Breast epithelium (tissue), 4 donors: ENCODE measurements around the gene TBCE. TPM values are rescaled to one million over a fixed set of nuclear protein-coding genes. Genes with fewer than 3 reads are reported as not detected.

Experiments used
- DNase-seq, 2 donors: peaks; one replicate each; pipeline ENCODE4 v3.0.0-alpha.2; 2019; ENCODE audit warnings: low spot score in 2 of 2
- H3K27ac ChIP-seq, 2 donors: fragments of 200-600 bp; sonication (generic) in 1 of 2; one replicate each; pipeline ENCODE4 v1.5.1; 2016 to 2019; ENCODE audit warnings: mild to moderate bottlenecking in 1 of 2
- H3K27me3 ChIP-seq, 2 donors: fragments of 200-600 bp; sonication (generic) in 1 of 2; one replicate each; pipeline versions ENCODE4 v1.5.1 to v1.6.0; 2017 to 2019; ENCODE audit warnings: control low read depth in 1 of 2, mild to moderate bottlenecking in 1 of 2
- H3K36me3 ChIP-seq: fragments of 200-600 bp; one replicate; pipeline ENCODE4 v1.5.1; 2019
- H3K4me1 ChIP-seq, 2 donors: fragments of 200-600 bp; sonication (generic); one replicate each; pipeline ENCODE4 v1.5.1; 2016 to 2019; ENCODE audit warnings: control low read depth in 1 of 2
- H3K4me3 ChIP-seq, 3 donors: fragments of 200-600 bp; sonication (generic); 1 replicate in 2 of 3; 2 replicates in 1 of 3; pipeline ENCODE4 v1.5.1; 2016 to 2019; ENCODE audit warnings: mild to moderate bottlenecking in 3 of 3, moderate library complexity in 2 of 3
- H3K9me3 ChIP-seq, 2 donors: fragments of 200-600 bp; sonication (generic) in 1 of 2; one replicate each; pipeline ENCODE4 v1.5.1; 2016 to 2019; ENCODE audit warnings: control low read depth in 1 of 2
- CTCF ChIP-seq, 3 donors: fragments of 450-650 bp; IDR thresholded peaks; one replicate each; pipeline ENCODE4 v1.5.1; 2016 to 2017; ENCODE audit warnings: antibody characterized with exemption in 3 of 3, mild to moderate bottlenecking in 3 of 3, moderate library complexity in 3 of 3
- POLR2A ChIP-seq: fragments of 450-650 bp; IDR thresholded peaks from one replicate; pipeline ENCODE4 v1.6.1; 2016; ENCODE audit warnings: antibody characterized with exemption, mild to moderate bottlenecking, moderate library complexity
- POLR2AphosphoS5 ChIP-seq, 3 donors: sonication (generic); formaldehyde crosslinking; IDR thresholded peaks; one replicate each; pipeline ENCODE4 v1.6.1; 2017; ENCODE audit warnings: antibody characterized with exemption in 3 of 3
- intact Hi-C: fragments of 100-400 bp; cut with DNase I; formaldehyde crosslinking; loops from one replicate; pipeline ENCODE4 v1.15.1; 2023; ENCODE audit warnings: low total_unique reads
- total RNA-seq, 3 donors: library from RNA; depleted of rRNA; stranded (reverse); fragments of >200 nt; gene quantifications; one replicate each; pipeline ENCODE4 v1.1.0, GENCODE V29; 2016

TBCE gene
- total RNA-seq, 3 donors from 2014 or later: 13.3 to 21.2 (median 19.7) TPM

GRCh38 chr1:235442788-235443429, 75.7 kb downstream of the TBCE start:
- TF ChIP-seq POLR2A (no peak), CTCF (IDR thresholded peaks at IDR 0.05) (no peak), POLR2AphosphoS5 (IDR thresholded peaks at IDR 0.05) (no peak)
- no peaks in the 10 kb centered on the region for H3K4me1 ChIP-seq
- no peaks in the 10 kb centered on the region for H3K9me3 ChIP-seq
- no peak for DNase-seq
- no peaks in the 10 kb centered on the region for H3K36me3 ChIP-seq
- H3K27ac ChIP-seq: no peak overlapping the region
- no peaks in the 10 kb centered on the region for H3K27me3 ChIP-seq
- intact Hi-C loops: no loop called here
- H3K4me3 ChIP-seq: no peak overlapping the region

GRCh38 chr1:235448616-235449015, 81.4 kb downstream of the TBCE start:
- Histone ChIP-seq H3K4me1 (no peaks in the 10 kb centered on the region), H3K9me3 (no peaks in the 10 kb centered on the region), H3K27ac (no peak overlapping the region), H3K27me3 (no peaks in the 10 kb centered on the region), H3K4me3 (no peak overlapping the region), H3K36me3 (no peaks in the 10 kb centered on the region)
- intact Hi-C loops: no loop called here
- TF ChIP-seq POLR2A (no peak), CTCF (IDR thresholded peaks at IDR 0.05) (no peak), POLR2AphosphoS5 (IDR thresholded peaks at IDR 0.05) (no peak)
- DNase-seq: no peak

- H3K27me3 ChIP-seq: no peaks in the 10 kb centered on the region
- H3K4me3 ChIP-seq: no peak overlapping the region
- no peak overlapping the region for H3K27ac ChIP-seq
- H3K36me3 ChIP-seq: no peaks in the 10 kb centered on the region
- no peaks in the 10 kb centered on the region for H3K9me3 ChIP-seq
- intact Hi-C loops: no loop called here
- DNase-seq: no peak
- no peaks in the 10 kb centered on the region for H3K4me1 ChIP-seq
- TF ChIP-seq CTCF (IDR thresholded peaks at IDR 0.05): no peak
- no peak for TF ChIP-seq POLR2A
- TF ChIP-seq POLR2AphosphoS5 (IDR thresholded peaks at IDR 0.05): no peak
Measured at GRCh38 chr1:235450433-235450832, 83.2 kb downstream of the TBCE start.

GRCh38 chr1:235450886-235451483, 83.8 kb downstream of the TBCE start:
- intact Hi-C loops: no loop called here
- Histone ChIP-seq H3K27ac (no peak overlapping the region), H3K36me3 (no peaks in the 10 kb centered on the region), H3K4me1 (no peaks in the 10 kb centered on the region), H3K27me3 (no peaks in the 10 kb centered on the region), H3K4me3 (no peak overlapping the region), H3K9me3 (no peaks in the 10 kb centered on the region)
- TF ChIP-seq CTCF (IDR thresholded peaks at IDR 0.05): no peak
- no peak for TF ChIP-seq POLR2A
- TF ChIP-seq POLR2AphosphoS5 (IDR thresholded peaks at IDR 0.05): no peak
- DNase-seq: no peak

GRCh38 chr1:235454021-235454420, 86.8 kb downstream of the TBCE start:
- no peak for DNase-seq
- TF ChIP-seq CTCF (IDR thresholded peaks at IDR 0.05): no peak
- no peak for TF ChIP-seq POLR2A
- TF ChIP-seq POLR2AphosphoS5 (IDR thresholded peaks at IDR 0.05): no peak
- Histone ChIP-seq H3K4me1 (no peaks in the 10 kb centered on the region), H3K27me3 (no peaks in the 10 kb centered on the region), H3K36me3 (no peaks in the 10 kb centered on the region), H3K4me3 (no peak overlapping the region), H3K9me3 (no peaks in the 10 kb centered on the region), H3K27ac (no peak overlapping the region)
- intact Hi-C loops: no loop called here
